Measurements from ENCODE around the gene SSTR5.

The SSTR5 gene

DNA sequence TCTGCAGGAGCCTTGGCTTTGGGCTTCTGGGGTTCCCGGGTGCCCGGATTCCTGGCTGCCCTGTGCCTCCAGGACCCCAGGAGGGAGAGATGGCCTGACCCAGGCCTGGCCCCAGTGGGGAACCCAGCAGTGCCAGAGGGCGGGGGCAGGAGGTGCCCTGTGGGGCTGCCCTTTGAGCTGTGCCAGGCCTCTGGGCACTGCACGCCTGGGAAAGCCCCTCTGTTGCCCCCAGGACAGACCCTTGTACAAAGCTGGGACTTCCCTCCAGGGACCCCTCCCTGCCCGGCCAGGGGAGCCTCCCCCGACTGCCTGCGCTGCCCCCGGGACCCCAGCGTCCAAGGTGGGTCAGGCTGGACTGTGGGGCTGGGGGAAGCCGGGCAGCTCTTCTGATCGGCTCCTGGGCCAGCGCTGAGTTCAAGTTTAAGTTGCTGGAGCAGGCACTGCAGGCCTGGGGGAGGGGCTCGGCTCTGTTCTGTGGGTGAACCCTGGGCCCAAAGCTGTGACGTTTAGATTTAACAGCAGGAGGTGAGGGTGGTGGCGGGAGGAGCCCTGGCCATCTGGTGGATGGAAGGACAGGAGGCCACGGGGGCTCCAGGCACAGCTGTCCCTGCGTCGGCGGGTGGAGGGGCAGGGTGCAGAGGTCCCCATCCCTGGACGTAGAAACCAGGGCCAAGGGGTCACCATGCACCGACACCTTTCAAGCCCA, 51.1 kb downstream of the SSTR5 start:
- no peak for DNase-seq (ENCODE audit: low read depth)

DNA sequence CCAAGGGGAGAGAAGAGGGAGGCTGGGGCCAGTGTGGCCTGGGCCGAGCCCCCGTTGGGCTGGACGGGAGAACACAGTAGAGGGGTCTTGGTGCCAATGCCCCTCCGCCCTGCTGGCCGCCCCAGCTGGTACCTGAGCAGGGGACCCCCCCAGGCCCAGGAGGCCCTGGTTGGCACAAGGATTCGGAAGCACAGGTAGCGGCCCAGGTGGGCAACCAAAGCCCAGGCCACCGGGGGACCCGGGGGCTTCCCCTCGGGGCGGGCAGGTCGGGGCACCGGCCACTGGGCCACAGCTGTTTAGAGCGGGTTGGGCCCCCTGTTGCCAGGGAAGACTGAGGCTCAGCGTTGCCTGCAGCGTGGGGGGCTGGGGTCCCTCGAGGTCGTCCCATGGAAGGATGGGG, 51.7 kb downstream of the SSTR5 start:
- DNase-seq (ENCODE audit: low read depth), result no peak

DNA sequence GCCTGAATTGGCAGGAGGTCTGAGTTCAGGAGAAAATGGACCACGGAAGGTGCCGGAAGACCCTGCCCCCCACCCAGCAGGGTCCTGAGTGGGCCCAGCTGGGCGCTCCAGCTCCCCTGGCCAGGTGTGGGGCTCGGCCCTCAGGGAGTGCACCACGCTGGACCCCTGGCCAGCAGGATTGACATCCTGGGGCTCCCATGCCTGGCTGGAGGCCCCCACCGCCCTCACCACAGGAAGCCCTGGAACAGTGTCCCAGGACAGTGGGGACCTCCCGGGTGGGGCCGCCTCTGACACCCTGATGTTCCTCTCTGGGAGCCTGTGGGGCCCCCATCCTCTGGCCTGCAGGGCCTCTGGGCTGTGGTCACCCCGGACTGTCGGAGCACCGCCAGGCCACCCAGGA, 52.2 kb downstream of the SSTR5 start:
- DNase-seq (ENCODE audit: low read depth), result no peak

DNA sequence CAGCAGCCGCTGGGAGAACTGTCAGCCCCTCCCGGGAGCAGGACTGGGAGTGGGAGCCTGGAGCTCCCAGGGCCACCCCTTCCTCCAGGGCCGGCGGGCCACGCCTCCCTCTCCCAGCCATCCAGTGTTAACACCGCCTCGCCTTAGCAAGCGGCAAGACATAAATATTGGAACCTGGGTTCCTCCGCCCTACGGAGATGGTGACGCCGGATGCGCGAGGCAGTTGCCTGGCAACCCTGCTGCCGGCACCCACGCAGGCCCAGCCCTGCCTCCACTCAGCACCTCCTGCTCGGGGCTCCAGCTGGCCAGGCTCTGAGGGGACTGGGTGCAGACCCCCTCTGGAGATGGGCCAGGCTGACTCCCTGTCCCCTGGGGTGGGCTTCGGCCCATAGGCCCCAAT, 52.9 kb downstream of the SSTR5 start:
- peak; percentile 9 for DNase-seq (ENCODE audit: low read depth)

DNA sequence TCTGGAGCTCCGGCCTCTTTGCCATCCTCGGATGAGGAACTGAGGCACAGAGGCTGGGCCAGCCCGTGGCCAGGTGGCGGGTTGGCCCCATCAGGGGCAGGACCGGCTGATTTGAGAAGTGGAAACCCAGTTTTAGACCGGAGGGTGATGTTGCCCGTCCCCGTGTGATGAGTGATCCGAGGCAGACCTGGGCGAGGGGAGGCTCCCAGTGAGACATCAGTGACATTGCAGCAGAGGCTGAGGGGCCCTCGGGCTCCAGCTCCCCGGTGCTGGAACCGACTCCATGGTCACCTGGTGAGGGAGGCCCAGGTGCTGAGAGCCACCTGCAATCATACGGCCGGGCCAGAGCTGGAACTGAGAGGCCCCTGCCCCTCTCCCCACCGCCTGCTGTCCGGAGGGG, 53.5 kb downstream of the SSTR5 start:
- no peak for DNase-seq (ENCODE audit: low read depth)

DNA sequence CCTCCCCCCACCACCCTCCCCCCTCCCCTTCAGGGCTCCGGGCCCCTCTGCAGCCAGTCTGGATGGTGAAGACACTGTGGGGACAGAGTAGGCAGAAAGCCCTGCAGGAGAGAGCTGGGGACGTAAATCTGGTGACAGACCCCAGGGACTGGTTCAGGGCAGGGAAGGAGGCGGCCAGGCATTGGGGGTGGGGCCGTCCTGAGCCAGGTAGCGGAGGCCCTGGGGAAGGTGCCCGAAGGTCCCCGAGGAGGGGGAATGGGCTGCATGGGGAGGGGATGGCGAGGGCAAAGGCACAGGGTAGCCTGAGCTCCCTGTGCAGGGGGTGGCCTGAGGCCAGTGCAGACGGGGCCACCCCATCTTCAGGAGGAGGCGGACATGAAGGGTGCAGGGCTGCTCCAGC, 54.0 kb downstream of the SSTR5 start:
- no peak for DNase-seq (ENCODE audit: low read depth)

DNA sequence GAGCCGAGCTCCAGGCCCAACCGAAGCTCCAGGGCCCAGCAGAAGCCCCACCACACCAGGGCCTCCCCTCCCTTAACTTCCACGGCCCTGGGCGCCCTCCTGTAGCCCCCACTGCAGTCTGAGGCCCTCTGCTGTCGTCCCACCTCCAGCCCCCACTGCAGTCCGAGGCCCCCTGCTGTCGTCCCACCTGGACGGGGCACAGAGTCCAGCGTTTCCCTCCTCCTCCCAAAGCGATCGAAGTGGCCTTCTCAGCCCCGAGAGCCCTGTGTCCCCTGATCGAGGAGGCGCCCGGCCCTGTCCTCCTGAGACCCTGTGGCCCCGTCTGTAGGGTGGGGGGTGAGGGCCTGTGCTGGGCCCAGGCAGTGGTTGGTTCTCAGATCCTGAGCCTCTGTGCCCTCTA, 54.6 kb downstream of the SSTR5 start:
- DNase-seq (ENCODE audit: low read depth), result no peak

DNA sequence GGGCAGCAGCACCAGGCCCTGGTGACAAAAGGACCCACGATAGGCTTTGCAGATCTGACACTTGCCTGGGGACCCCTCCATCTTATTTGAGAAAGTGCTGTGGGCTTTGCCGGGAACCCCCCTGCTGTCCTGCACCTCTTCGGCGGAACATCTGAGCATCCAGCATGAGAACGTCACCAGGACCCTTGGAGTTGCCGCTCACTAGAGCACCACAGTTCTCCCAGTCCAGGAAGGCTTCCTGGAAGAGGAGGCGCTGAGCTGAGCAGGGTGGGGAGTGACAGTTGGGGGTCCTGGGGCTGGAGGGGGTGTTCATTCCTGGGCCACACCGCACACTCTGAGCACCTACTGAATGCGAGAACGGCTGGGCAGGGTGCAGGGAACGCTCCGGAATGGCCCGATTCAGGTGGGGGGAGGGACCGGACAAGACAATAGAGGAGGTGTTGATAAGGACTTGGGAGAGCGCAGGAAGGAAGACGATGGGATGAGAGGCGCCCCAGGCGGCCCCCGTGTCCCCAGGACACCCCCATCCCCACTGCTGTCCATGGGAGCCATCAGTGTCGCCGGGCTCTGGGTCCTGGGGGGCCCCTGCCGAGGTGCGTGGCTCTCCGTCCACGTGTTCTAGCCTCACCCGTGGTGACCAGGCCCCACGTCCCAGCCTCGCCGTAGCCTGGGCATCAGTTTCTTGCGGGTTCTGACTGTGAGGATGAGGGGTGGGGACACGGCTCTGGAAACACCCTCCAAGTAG, 55.6 kb downstream of the SSTR5 start:
- DNase-seq (ENCODE audit: low read depth), result no peak

DNA sequence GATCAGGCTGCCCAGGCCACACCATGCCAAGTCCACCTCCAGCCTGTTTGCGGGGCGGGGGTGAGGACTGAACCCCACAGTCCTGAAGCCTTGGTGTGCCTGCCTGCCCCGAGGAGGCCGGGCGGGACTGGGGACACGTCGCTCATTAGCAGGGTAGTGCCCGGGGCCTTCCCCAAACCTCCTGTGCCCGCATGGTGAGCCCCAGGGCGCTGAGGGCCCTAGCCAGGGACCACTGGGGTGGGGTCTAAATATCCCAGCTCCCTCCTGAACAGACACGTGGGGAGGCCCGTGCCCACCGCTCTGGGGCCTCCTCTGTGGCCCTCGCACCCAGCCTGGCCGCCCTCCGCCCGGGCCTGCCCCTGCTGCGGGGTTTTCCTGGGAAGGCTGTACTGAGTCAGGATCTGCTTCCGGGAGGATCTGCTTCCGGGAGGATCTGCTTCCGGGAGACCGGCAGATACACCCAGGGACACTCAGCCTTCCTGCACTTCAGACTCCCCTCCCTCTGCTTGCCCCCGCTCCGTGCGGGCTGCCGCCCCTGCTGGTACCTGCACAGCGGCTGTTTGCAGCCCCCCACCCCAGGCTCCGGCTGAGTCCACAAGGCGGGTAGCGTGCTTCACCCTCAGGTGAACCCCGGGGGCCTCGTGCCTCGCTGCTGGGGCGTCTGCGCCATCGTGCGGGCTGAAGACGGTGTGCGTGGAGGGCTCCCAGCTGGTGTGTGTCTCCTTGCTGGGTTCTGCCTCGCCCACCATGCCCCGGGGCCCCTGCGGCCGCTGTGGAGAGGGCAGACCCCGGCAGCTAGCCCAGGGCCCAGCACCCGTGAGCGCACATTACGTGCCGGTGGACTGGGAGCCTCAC, 56.8 kb downstream of the SSTR5 start:
- no peak for DNase-seq (ENCODE audit: low read depth)

DNA sequence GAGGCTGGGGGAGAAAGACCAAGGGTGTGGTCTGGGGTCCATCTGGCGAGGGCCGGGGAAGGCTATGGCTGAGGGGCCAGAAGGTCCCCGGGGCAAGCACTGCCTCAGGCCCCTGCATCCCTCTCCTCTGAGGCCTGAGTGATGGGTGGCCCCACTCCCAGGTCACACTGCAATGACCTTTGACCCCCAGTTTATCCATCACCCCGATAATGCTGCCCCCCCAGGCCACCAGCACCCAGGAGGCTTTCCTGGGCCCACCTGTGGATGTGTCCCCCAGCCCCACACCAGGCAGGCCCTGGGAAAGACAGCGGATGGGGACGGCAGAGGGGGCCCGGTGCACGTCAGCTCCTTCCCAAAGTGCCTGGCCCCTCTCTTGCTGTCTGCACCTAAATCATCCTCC, 57.8 kb downstream of the SSTR5 start:
- no peak for DNase-seq (ENCODE audit: low read depth)
